GM21737 (cell line): ENCODE measurements around the gene BBS1.
"Not testable (repeated sequence)": the region's sequence is repeated elsewhere in the genome, so short reads cannot be mapped to it uniquely, and the experiment has no call there.

ENCODE experiments used
- ATAC-seq: cut with Tn5 transposase; IDR thresholded peaks from one replicate; pipeline ENCODE4 v1.9.1; 2021; ENCODE audit warnings: mild to moderate bottlenecking, moderate library complexity; ENCODE audit not compliant: unreplicated experiment

Gene BBS1

GRCh38 chr11:66569076-66569475 lies 58.6 kb downstream of the BBS1 start:
- ATAC-seq, result no peak

DNA sequence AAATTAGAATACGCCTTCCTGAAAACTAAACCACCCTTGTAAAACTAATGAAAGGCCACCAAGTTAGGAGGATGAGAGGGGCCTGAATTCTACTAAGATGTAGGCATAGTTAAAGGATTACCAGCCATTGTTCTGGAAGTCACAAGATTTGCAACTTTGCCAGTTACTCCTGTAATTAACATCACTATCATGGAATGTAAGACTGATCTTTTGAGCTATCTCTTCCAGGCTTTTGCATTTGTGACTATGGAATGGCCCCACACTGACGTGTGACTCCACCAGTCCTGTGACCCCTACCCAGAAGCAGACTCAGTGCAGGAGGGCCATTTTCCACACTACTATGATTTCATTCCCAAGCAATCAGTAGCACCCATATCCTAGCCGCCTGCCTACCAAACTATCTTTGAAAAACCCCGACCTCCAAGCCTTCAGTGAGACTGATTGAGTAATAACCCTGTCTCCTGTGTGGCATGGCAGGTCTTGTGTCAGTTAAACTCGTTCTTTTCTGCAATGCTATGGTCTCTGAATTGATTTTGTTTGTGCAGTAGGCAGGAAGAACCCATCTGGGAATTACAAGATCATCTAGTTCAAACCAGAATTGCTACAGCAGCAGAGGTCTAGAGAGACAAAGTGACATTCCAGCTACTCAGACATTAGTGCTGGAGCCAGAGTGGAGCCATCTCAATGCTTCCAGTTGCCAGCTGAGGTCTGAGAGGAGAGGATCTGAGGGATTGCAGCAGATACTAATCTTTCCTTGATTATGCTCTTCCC lies 59.8 kb downstream of the BBS1 start:
- no peak for ATAC-seq

GRCh38 chr11:66570850-66571180 lies 60.4 kb downstream of the BBS1 start:
- no peak for ATAC-seq

DNA sequence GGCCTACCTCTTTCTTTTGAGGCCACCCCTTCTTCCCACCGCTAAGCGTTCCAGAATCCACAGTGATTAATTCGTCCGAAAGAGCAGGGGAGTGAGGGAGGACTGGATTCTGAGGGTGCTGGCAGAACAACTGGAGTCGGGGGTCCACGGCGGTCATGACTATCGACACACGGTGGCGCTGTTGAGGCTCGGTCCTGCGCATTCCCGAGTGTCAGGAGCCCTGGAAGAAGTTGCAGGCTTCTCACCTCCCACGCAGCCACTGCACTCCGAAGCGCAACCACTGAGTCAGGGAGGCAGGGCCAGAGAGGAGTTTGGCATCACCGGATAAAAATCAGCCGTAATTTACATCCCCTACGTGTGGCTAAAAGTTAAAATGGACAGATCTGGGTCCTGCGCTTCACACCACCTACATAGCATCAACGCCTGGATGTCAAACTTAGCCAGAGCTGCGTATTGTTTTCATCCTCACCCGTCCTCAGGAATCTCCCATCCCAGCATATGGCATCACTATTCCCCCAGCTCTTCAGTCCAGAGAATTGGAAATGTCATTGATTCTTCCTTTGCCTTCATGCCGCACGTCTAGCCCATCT lies 68.7 kb downstream of the BBS1 start:
- no peak for ATAC-seq

GRCh38 chr11:66580803-66581202 lies 70.4 kb downstream of the BBS1 start:
- ATAC-seq, result no peak

DNA sequence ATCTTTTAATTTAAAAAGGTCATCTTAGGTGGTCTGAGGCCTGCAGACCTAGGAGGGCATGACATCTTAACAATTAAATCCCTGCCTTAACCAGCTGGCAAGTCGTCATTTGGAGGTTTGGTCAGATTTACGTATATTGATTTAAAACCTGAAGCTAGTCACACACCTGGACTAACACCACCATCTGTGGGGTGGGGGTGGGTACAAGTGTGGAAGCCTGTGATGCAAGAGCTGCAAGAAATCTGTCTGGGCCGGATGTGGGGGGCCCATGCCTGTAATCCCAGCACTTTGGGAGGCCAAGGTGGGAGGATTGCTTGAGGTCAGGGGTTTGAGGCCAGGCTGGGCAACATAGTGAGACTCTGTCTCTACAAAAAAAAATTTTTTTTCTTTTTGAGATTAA lies 70.8 kb downstream of the BBS1 start:
- ATAC-seq, result no peak

DNA sequence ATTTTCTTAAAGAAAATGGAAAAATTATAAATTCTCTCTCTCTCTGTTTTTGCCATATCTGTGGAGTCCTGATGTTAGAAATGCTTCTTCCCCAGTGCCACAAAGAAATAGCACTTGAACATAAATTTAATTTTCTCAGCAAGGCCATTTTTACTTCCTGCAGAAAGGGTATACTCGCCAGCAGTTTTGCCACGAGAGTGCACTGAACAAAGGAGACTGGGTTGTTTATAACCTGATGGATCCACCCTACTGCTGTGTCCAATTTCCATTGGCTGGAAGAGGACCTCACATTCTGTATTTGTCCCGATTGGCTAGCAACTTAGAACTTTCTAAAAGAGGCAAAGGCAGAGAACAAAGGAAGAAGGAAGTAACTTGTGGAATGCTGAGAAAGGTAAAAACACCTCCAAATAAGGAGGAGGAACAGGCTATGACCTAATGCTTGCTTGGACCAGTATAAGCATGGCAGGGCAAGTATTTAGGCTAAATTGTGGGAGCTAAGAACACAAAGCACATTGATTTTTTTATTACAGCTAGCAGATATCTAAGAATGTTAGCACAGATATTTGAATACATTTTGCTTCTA lies 72.2 kb downstream of the BBS1 start:
- ATAC-seq, result not testable (repeated sequence)
